Measurements from ENCODE around the gene TMEM131. TPM values are rescaled to one million over a fixed set of nuclear protein-coding genes. Genes with fewer than 3 reads are reported as not detected.

TMEM131 gene
- total RNA-seq, 2 donors from 2014 or later = 20.0 to 21.4 TPM

DNA sequence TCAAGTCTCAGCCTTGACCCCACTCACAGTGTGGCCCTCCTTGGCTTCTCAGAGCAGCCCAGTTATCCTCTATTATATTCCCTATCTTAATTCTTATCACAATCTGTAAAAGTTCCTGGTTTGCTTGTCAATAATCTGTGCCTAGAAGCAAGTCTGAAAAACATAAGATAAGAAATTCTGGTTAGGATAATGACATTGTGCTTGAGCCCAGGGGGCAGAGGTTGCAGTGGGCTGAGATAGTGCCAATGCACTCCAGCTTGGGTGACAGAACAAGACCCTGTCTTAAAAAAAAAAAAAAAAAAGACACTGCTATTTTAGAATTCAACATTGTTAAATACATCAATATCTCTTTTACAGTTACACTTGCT is 63.9 kb downstream of the TMEM131 start:
- ATAC-seq (no peak), DNase-seq (no peak)
- no peak for TF ChIP-seq POLR2A (IDR thresholded peaks at IDR 0.05)
- TF ChIP-seq, protein P1, sequence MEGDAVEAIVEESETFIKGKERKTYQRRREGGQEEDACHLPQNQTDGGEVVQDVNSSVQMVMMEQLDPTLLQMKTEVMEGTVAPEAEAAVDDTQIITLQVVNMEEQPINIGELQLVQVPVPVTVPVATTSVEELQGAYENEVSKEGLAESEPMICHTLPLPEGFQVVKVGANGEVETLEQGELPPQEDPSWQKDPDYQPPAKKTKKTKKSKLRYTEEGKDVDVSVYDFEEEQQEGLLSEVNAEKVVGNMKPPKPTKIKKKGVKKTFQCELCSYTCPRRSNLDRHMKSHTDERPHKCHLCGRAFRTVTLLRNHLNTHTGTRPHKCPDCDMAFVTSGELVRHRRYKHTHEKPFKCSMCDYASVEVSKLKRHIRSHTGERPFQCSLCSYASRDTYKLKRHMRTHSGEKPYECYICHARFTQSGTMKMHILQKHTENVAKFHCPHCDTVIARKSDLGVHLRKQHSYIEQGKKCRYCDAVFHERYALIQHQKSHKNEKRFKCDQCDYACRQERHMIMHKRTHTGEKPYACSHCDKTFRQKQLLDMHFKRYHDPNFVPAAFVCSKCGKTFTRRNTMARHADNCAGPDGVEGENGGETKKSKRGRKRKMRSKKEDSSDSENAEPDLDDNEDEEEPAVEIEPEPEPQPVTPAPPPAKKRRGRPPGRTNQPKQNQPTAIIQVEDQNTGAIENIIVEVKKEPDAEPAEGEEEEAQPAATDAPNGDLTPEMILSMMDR (IDR thresholded peaks at IDR 0.05) = no peak
- Histone ChIP-seq H3K27ac (no peak overlapping the region), H3K9me3 (no peaks in the 10 kb centered on the region), H3K36me3 (replicated peaks in 1 of 2; ENCODE audit: insufficient read depth in 1 of 2, low read depth in 2 of 2) (no peaks in the 10 kb centered on the region), H3K27me3 (no peaks in the 10 kb centered on the region), H3K4me1 (peaks cover 45% of the 10 kb centered on the region), H3K4me3 (no peak overlapping the region)
- intact Hi-C loops (cut with DNase I) = no loop called here

DNA sequence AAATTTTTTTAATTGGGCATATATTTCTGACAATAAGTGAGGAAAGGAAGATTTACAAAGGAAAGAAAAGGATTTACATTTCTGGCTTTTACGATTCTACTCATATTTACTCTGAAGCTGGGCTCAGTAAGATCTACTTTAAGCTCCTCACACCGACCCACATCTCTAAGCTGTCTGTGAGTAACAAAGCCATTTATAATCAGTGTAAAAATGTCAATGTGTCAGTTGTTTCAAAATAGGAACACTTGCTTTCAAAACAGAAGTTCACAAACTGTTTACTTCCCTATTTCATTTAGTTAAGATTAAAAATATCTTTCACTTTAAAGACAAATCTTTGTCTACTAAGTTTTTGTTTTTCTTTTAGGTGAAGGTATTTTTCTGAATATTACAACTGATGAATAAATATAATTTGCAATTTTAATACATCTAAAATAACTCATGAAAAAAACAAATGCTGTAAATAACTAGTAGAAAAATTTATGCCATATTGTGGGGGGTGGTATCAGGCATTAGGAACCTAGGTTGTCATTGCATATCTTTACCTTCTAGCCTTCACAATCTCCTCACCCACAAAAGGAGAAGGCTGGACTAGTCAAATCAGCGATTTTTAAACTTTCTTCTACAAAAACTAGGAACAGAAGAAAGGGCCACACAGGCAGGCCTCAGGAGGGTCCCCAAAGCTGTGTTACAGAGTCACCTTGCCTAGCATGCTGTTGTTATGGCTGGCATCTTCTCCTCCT is 64.5 kb downstream of the TMEM131 start:
- 27 to 37% methylated on average over 3 of the region's 3 CpGs for WGBS, 2 donors
- no peak overlapping the region for H3K27ac ChIP-seq
- no peak for ATAC-seq
- H3K36me3 ChIP-seq (replicated peaks in 1 of 2; ENCODE audit: insufficient read depth in 1 of 2, low read depth in 2 of 2) = no peaks in the 10 kb centered on the region
- H3K27me3 ChIP-seq = no peaks in the 10 kb centered on the region
- no peak for DNase-seq
- no peaks in the 10 kb centered on the region for H3K9me3 ChIP-seq
- TF ChIP-seq, protein P1 (IDR thresholded peaks at IDR 0.05) = no peak
- TF ChIP-seq POLR2A (IDR thresholded peaks at IDR 0.05) = no peak
- intact Hi-C loops (cut with DNase I) = no loop called here
- H3K4me1 ChIP-seq = peaks cover 41% of the 10 kb centered on the region
- H3K4me3 ChIP-seq = no peak overlapping the region

DNA sequence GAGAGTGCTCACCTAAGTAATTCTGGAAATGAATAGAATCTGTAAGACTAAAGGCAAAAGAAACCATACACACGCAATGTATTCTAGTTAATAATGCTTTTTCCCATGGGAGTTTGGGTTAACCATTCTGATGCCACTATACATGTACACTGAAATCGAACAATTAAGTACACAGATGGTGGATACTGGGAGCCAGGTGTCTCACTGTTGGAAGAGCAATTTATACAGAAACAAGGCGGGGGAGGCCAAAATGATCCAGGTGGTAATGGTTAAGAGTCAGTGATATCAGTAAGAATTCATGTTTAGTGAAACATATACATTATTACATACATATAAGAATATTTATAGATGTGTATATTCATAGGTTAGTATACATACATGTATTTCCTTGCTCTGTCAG is 67.2 kb downstream of the TMEM131 start:
- Histone ChIP-seq H3K9me3 (no peaks in the 10 kb centered on the region), H3K4me1 (peaks cover 29% of the 10 kb centered on the region), H3K4me3 (no peak overlapping the region), H3K36me3 (replicated peaks in 1 of 2; ENCODE audit: insufficient read depth in 1 of 2, low read depth in 2 of 2) (peaks cover 0 to 1% of the 10 kb centered on the region in 2 donors), H3K27me3 (no peaks in the 10 kb centered on the region), H3K27ac (no peak overlapping the region)
- TF ChIP-seq, protein P1 (IDR thresholded peaks at IDR 0.05) = no peak
- TF ChIP-seq POLR2A (IDR thresholded peaks at IDR 0.05) = no peak
- ATAC-seq (no peak), DNase-seq (no peak)
- intact Hi-C loops (cut with DNase I) = no loop called here
- WGBS, 2 donors = 96 to 97% methylated on average over 3 of the region's 3 CpGs

DNA sequence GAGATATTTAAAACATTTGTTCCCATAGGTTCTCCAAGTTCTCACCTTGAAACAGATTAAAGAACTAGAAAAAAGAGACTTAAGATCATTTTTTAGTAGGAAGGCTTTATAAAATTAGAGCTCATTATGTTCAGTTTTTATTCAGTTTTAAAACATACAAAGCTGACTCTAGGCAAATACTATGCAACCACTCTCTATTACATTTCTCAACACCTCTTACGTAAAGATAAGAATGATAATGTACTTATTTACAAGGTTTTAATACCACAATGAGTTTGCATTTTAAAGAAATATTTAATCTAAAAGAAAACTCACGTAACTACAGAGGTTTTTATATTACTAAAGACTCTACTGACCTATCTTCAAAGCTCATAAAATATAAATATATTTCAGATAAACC is 68.8 kb downstream of the TMEM131 start:
- Histone ChIP-seq H3K27ac (no peak overlapping the region), H3K4me3 (no peak overlapping the region), H3K4me1 (peaks cover 25% of the 10 kb centered on the region), H3K27me3 (no peaks in the 10 kb centered on the region), H3K36me3 (replicated peaks in 1 of 2; ENCODE audit: insufficient read depth in 1 of 2, low read depth in 2 of 2) (peaks cover 0 to 1% of the 10 kb centered on the region in 2 donors), H3K9me3 (no peaks in the 10 kb centered on the region)
- 40 to 58% methylated on average over 2 of the region's 2 CpGs for WGBS, 2 donors
- TF ChIP-seq, protein P1 (IDR thresholded peaks at IDR 0.05) = no peak
- TF ChIP-seq POLR2A (IDR thresholded peaks at IDR 0.05) = no peak
- DNase-seq = no peak
- no peak for ATAC-seq
- intact Hi-C loops (cut with DNase I) = no loop called here

DNA sequence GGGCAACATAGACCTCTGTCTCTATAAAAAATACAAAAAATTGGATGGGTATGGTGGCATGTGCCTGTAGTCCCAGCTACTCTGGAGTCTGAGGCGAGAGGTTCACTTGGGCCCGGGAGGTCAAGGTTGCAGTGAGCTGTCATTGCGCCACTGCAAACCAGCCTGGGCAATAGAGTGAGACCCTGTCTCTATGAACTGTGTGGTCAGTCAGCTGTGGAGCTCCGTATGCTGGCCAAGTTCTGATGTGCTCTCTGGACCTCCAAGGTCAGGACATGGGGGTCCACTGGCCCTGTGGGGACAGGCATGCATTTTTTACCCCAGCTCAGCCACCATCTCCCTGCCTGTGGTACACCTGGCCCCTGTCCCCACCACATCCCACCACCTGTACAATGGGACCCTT is 71.6 kb downstream of the TMEM131 start:
- Histone ChIP-seq H3K4me3 (no peak overlapping the region), H3K36me3 (replicated peaks in 1 of 2; ENCODE audit: insufficient read depth in 1 of 2, low read depth in 2 of 2) (peaks cover 0 to 1% of the 10 kb centered on the region in 2 donors), H3K27ac (no peak overlapping the region), H3K4me1 (peaks cover under 1% of the 10 kb centered on the region), H3K27me3 (no peaks in the 10 kb centered on the region), H3K9me3 (no peaks in the 10 kb centered on the region)
- DNase-seq = no peak
- TF ChIP-seq, protein P1 (IDR thresholded peaks at IDR 0.05) = no peak
- TF ChIP-seq POLR2A (IDR thresholded peaks at IDR 0.05) = no peak
- intact Hi-C loops (cut with DNase I) = no loop called here
- 96 to 98% methylated on average over 4 of the region's 4 CpGs for WGBS, 2 donors
- no peak for ATAC-seq
